CD4-positive, alpha-beta T cell treated with Interleukin-4 for 1 hour (primary cell): ENCODE results near the gene LOXHD1.

Source experiments
- DNase-seq, 2 donors: peaks; one replicate each; pipeline ENCODE4 v3.0.0-alpha.2; 2020 to 2022

LOXHD1 gene

GRCh38 chr18:46672062-46672970 is 15.3 kb upstream of the LOXHD1 start:
- peak in 1 of 2 donors; percentile 61 for DNase-seq

GRCh38 chr18:46668694-46669093 is 11.7 kb upstream of the LOXHD1 start:
- no peak for DNase-seq

- no peak for DNase-seq
Measured at GRCh38 chr18:46668135-46668534, 11.1 kb upstream of the LOXHD1 start.

GRCh38 chr18:46663539-46663938 is 6.5 kb upstream of the LOXHD1 start:
- no peak for DNase-seq

- DNase-seq: no peak
Measured at GRCh38 chr18:46660957-46661749, 4.1 kb upstream of the LOXHD1 start.

- no peak for DNase-seq
Measured at GRCh38 chr18:46659484-46659883, 2.5 kb upstream of the LOXHD1 start.

GRCh38 chr18:46656326-46657114 is 500 bp downstream of the LOXHD1 start:
- no peak for DNase-seq

- no peak for DNase-seq
Measured at GRCh38 chr18:46652372-46652771, 4.6 kb downstream of the LOXHD1 start.

GRCh38 chr18:46650681-46651080 is 6.3 kb downstream of the LOXHD1 start:
- DNase-seq: no peak

GRCh38 chr18:46649071-46649862 is 7.8 kb downstream of the LOXHD1 start:
- DNase-seq: no peak

- DNase-seq: no peak
Measured at GRCh38 chr18:46646468-46646867, 10.6 kb downstream of the LOXHD1 start.

- DNase-seq: no peak
Measured at GRCh38 chr18:46642561-46642960, 14.5 kb downstream of the LOXHD1 start.

GRCh38 chr18:46641917-46642316 is 15.1 kb downstream of the LOXHD1 start:
- no peak for DNase-seq

- DNase-seq: no peak
Measured at GRCh38 chr18:46639386-46639785, 17.6 kb downstream of the LOXHD1 start.

GRCh38 chr18:46636040-46636630 is 20.9 kb downstream of the LOXHD1 start:
- DNase-seq: no peak

- no peak for DNase-seq
Measured at GRCh38 chr18:46632401-46633071, 24.5 kb downstream of the LOXHD1 start.

GRCh38 chr18:46630991-46631390 is 26.0 kb downstream of the LOXHD1 start:
- DNase-seq: no peak

GRCh38 chr18:46630160-46630559 is 26.9 kb downstream of the LOXHD1 start:
- no peak for DNase-seq

- no peak for DNase-seq
Measured at GRCh38 chr18:46629361-46629760, 27.7 kb downstream of the LOXHD1 start.

GRCh38 chr18:46628206-46628605 is 28.8 kb downstream of the LOXHD1 start:
- no peak for DNase-seq

- no peak for DNase-seq
Measured at GRCh38 chr18:46627136-46627535, 29.9 kb downstream of the LOXHD1 start.
